ENCODE measurements around the gene TRIM58.

TRIM58 gene

GRCh38 chr1:247833601-247834000 lies 23.4 kb upstream of the TRIM58 start:
- TF ChIP-seq CTCF (conservative IDR thresholded peaks at IDR 0.05; ENCODE audit: control insufficient read depth, insufficient read depth, low read depth, low read length): no peak
- DNase-seq (ENCODE audit: low read depth): no peak
- no peak overlapping the region for H3K4me3 ChIP-seq (ENCODE audit: control insufficient read depth, low read depth, low read length)

DNA sequence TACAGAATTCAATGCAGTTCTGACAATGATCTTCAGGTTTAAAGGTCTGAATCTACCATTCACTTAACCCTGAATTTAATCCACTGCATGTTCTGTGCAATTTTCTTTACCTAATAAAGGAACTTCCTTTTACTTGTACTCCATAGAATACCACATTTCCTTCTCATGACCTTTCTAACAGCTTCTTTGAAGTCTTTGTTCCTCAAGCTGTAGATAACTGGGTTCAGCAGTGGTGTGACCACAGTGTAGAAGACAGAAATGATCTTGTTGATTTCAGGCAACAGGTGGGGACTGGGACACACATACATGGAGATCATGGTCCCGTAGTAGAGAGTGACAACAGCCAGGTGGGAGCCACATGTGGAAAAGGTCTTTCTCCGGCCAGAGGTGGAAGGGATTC lies 16.2 kb upstream of the TRIM58 start:
- no peak for DNase-seq (ENCODE audit: low read depth)
- no peak for TF ChIP-seq CTCF (conservative IDR thresholded peaks at IDR 0.05; ENCODE audit: control insufficient read depth, insufficient read depth, low read depth, low read length)

DNA sequence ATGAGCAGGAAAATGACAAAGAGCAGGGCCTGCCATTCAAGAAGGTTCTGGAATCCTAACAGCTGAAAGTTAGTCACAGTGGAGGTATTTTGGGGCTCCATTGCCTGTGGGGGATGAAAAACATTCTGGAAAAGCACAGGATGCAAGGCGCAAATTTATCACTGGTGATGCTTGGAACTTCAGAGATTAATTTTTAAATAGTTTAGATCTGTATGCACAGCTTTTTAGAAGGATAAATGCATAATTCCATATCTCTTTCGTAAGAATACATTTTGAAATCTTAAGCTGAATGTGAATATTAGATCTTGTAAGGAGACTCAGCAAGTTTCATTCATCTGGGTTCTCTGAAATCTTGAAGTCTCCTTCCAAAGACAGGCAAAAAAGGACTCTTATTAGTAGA lies 15.2 kb upstream of the TRIM58 start, which contains the start of gene OR11L1:
OR11L1 (minus strand) TSS at position 101 of the 400 bp plus-strand sequence; CDS start at position 101, 0 bp downstream.
- no peak for DNase-seq (ENCODE audit: low read depth)
- TF ChIP-seq CTCF (conservative IDR thresholded peaks at IDR 0.05; ENCODE audit: control insufficient read depth, insufficient read depth, low read depth, low read length): no peak
- H3K4me3 ChIP-seq (ENCODE audit: control insufficient read depth, low read depth, low read length): no peak within 1 kb of the TSS

More for the DNA sequence above, 16.2 kb upstream of the TRIM58 start:
- H3K4me3 ChIP-seq (ENCODE audit: control insufficient read depth, low read depth, low read length): no peak overlapping the region

GRCh38 chr1:247843411-247843810 lies 13.6 kb upstream of the TRIM58 start:
- H3K4me3 ChIP-seq (ENCODE audit: control insufficient read depth, low read depth, low read length): no peak overlapping the region
- TF ChIP-seq CTCF (conservative IDR thresholded peaks at IDR 0.05; ENCODE audit: control insufficient read depth, insufficient read depth, low read depth, low read length): no peak
- DNase-seq (ENCODE audit: low read depth): no peak

GRCh38 chr1:247845011-247845692 lies 11.8 kb upstream of the TRIM58 start:
- no peak for TF ChIP-seq CTCF (conservative IDR thresholded peaks at IDR 0.05; ENCODE audit: control insufficient read depth, insufficient read depth, low read depth, low read length)
- H3K4me3 ChIP-seq (ENCODE audit: control insufficient read depth, low read depth, low read length): no peak overlapping the region
- no peak for DNase-seq (ENCODE audit: low read depth)

GRCh38 chr1:247845693-247846017 lies 11.3 kb upstream of the TRIM58 start:
- TF ChIP-seq CTCF (conservative IDR thresholded peaks at IDR 0.05; ENCODE audit: control insufficient read depth, insufficient read depth, low read depth, low read length): no peak
- no peak for DNase-seq (ENCODE audit: low read depth)
- H3K4me3 ChIP-seq (ENCODE audit: control insufficient read depth, low read depth, low read length): no peak overlapping the region

DNA sequence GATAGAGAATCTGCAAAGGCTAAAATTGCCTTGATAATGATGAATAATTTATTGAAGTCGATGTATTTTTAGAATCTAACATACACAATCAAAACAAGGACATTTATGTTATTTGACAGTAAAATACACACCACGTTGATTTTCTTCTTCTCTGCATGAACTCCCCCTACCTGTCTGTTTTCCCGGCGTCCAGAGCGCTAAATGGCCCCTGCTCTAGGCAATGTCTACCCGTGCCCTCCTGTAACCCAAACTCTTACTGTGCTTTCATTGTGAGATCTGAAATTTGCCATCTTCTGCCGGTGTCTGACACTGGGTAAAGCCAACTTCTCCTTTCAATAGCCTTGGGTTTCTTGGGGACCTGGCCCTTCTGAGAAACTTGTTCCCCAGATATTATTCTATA lies 8.6 kb upstream of the TRIM58 start:
- no peak for DNase-seq (ENCODE audit: low read depth)
- no peak for TF ChIP-seq CTCF (conservative IDR thresholded peaks at IDR 0.05; ENCODE audit: control insufficient read depth, insufficient read depth, low read depth, low read length)
- no peak overlapping the region for H3K4me3 ChIP-seq (ENCODE audit: control insufficient read depth, low read depth, low read length)
